Stimulated activated CD4-positive, alpha-beta T cell treated with anti-CD3 and anti-CD28 coated beads, Interleukin-2, amount 100 ng/mL, for 4 hours (primary cell): ENCODE data around the gene HAUS1.
A peak's percentile ranks its signal among the peaks of the same experiment; 100 is the strongest.
"Not testable (repeated sequence)": the region's sequence is repeated elsewhere in the genome, so short reads cannot be mapped to it uniquely, and the experiment has no call there.

Experiments
- DNase-seq: peaks from one replicate; pipeline ENCODE4 v3.0.0-alpha.2; 2020; ENCODE audit warnings: low read depth

HAUS1 gene

GRCh38 chr18:46156843-46157242 is 52.7 kb downstream of the HAUS1 start:
- DNase-seq, result no peak

- no peak for DNase-seq
Measured at GRCh38 chr18:46158499-46158898, 54.3 kb downstream of the HAUS1 start.

- no peak for DNase-seq
Measured at GRCh38 chr18:46160050-46160798, 56.0 kb downstream of the HAUS1 start.

- not testable (repeated sequence) for DNase-seq
Measured at GRCh38 chr18:46160840-46161239, 56.7 kb downstream of the HAUS1 start.

- no peak for DNase-seq
Measured at GRCh38 chr18:46161703-46162396, 57.7 kb downstream of the HAUS1 start.

- DNase-seq, result no peak
Measured at GRCh38 chr18:46163091-46163490, 58.9 kb downstream of the HAUS1 start.

GRCh38 chr18:46163941-46164499 is 59.8 kb downstream of the HAUS1 start:
- no peak for DNase-seq

GRCh38 chr18:46164502-46164901 is 60.3 kb downstream of the HAUS1 start:
- DNase-seq, result not testable (repeated sequence)

- DNase-seq, result no peak
Measured at GRCh38 chr18:46164920-46165319, 60.7 kb downstream of the HAUS1 start.

GRCh38 chr18:46166261-46166970 is 62.2 kb downstream of the HAUS1 start:
- DNase-seq, result no peak

GRCh38 chr18:46167971-46168370 is 63.8 kb downstream of the HAUS1 start:
- no peak for DNase-seq

- no peak for DNase-seq
Measured at GRCh38 chr18:46169464-46169941, 65.3 kb downstream of the HAUS1 start.

GRCh38 chr18:46171331-46171730 is 67.1 kb downstream of the HAUS1 start:
- DNase-seq, result no peak

- peak; percentile 91 for DNase-seq
Measured at GRCh38 chr18:46173393-46174341, 69.5 kb downstream of the HAUS1 start.

- no peak for DNase-seq
Measured at GRCh38 chr18:46174342-46175041, 70.3 kb downstream of the HAUS1 start.

GRCh38 chr18:46176001-46176400 is 71.8 kb downstream of the HAUS1 start:
- DNase-seq, result no peak
